H9 (cell line): ENCODE data around the gene ZFP36. TPM values are rescaled to one million over a fixed set of nuclear protein-coding genes. Genes with fewer than 3 reads are reported as not detected.
A peak's percentile ranks its signal among the peaks of the same experiment; 100 is the strongest.

Experiments used
- DNase-seq: peaks from one replicate; pipeline ENCODE4 v3.0.0-alpha.2; 2017
- H2AFZ ChIP-seq: one replicate; pipeline ENCODE4 v1.6.1; 2013; ENCODE audit warnings: mild to moderate bottlenecking, low read length, control low read depth, moderate library complexity
- H2AK5ac ChIP-seq: 2 replicates; pipeline ENCODE4 v1.6.1; 2013; ENCODE audit warnings: low read length, control low read depth, mixed read lengths; ENCODE audit not compliant: insufficient read length
- H2BK120ac ChIP-seq: one replicate; pipeline ENCODE4 v1.6.1; 2013; ENCODE audit warnings: low read depth, mild to moderate bottlenecking, low read length, control low read depth, inconsistent platforms; ENCODE audit not compliant: poor library complexity, severe bottlenecking
- H2BK12ac ChIP-seq: 2 replicates; pipeline ENCODE4 v1.6.1; 2013; ENCODE audit warnings: low read length, control low read depth, mixed read lengths, low read depth; ENCODE audit not compliant: insufficient read length
- H2BK15ac ChIP-seq: 2 replicates; pipeline ENCODE4 v1.6.1; 2013; ENCODE audit warnings: low read depth, low read length, control low read depth
- H2BK20ac ChIP-seq: one replicate; pipeline ENCODE4 v1.6.1; 2013; ENCODE audit warnings: low read depth, mild to moderate bottlenecking, low read length, control low read depth, inconsistent platforms; ENCODE audit not compliant: poor library complexity, severe bottlenecking
- H2BK5ac ChIP-seq: 2 replicates; pipeline ENCODE4 v1.6.1; 2013; ENCODE audit warnings: low read length, control low read depth, mixed read lengths; ENCODE audit not compliant: insufficient read length
- H3K14ac ChIP-seq: 2 replicates; pipeline ENCODE4 v1.6.1; 2013; ENCODE audit warnings: low read length, control low read depth; ENCODE audit not compliant: insufficient read depth
- H3K18ac ChIP-seq: 2 replicates; pipeline ENCODE4 v1.6.1; 2013; ENCODE audit warnings: low read depth, mild to moderate bottlenecking, mixed read lengths, low read length, control low read depth; ENCODE audit not compliant: insufficient read length
- H3K23ac ChIP-seq: 2 replicates; pipeline ENCODE4 v1.6.1; 2013; ENCODE audit warnings: low read length, control low read depth, mixed read lengths, low read depth; ENCODE audit not compliant: insufficient read length
- H3K23me2 ChIP-seq: 2 replicates; pipeline ENCODE4 v1.6.1; 2013; ENCODE audit warnings: low read depth, mild to moderate bottlenecking, mixed read lengths, low read length, control low read depth; ENCODE audit not compliant: insufficient read length, poor library complexity, severe bottlenecking
- H3K27ac ChIP-seq: 2 replicates; pipeline ENCODE4 v1.5.1; 2013; ENCODE audit warnings: low read length, control low read depth, mixed read lengths, low read depth; ENCODE audit not compliant: insufficient read length
- H3K27me3 ChIP-seq: 2 replicates; pipeline ENCODE4 v1.6.1; 2013; ENCODE audit warnings: low read length, control low read depth, inconsistent platforms; ENCODE audit not compliant: insufficient read depth
- H3K4ac ChIP-seq: 2 replicates; pipeline ENCODE4 v1.6.1; 2013; ENCODE audit warnings: low read depth, mild to moderate bottlenecking, control low read depth, inconsistent platforms, low read length, moderate library complexity
- H3K4me1 ChIP-seq: 2 replicates; pipeline ENCODE4 v1.6.1; 2013; ENCODE audit warnings: low read length, control low read depth, inconsistent platforms; ENCODE audit not compliant: insufficient read depth
- H3K4me2 ChIP-seq: 2 replicates; pipeline ENCODE4 v1.6.1; 2013; ENCODE audit warnings: low read length, control low read depth, mixed read lengths; ENCODE audit not compliant: insufficient read length, insufficient read depth
- H3K56ac ChIP-seq: 2 replicates; pipeline ENCODE4 v1.6.1; 2013; ENCODE audit warnings: low read depth, mild to moderate bottlenecking, mixed read lengths, low read length, control low read depth; ENCODE audit not compliant: insufficient read length
- H3K79me1 ChIP-seq: 2 replicates; pipeline ENCODE4 v1.6.1; 2013; ENCODE audit warnings: low read depth, mild to moderate bottlenecking, moderate library complexity, low read length, control low read depth, inconsistent platforms; ENCODE audit not compliant: insufficient read depth, poor library complexity, severe bottlenecking
- H3K79me2 ChIP-seq: 2 replicates; pipeline ENCODE4 v1.6.1; 2013; ENCODE audit warnings: low read length, control low read depth, inconsistent platforms; ENCODE audit not compliant: insufficient read depth
- H3K9ac ChIP-seq: 2 replicates; pipeline ENCODE4 v1.6.1; 2013; ENCODE audit warnings: low read length, control low read depth, mixed read lengths; ENCODE audit not compliant: insufficient read length; ENCODE audit errors: extremely low read depth
- H3K9me3 ChIP-seq: one replicate; pipeline ENCODE4 v1.6.1; 2013; ENCODE audit warnings: low read depth, low read length, inconsistent platforms; ENCODE audit not compliant: control insufficient read depth
- H3T11ph ChIP-seq: one replicate; pipeline ENCODE4 v1.6.1; 2013; ENCODE audit warnings: mild to moderate bottlenecking, low read length, control low read depth, inconsistent platforms
- H4K20me1 ChIP-seq: one replicate; pipeline ENCODE4 v1.6.1; 2013; ENCODE audit not compliant: control insufficient read depth, insufficient read length, insufficient read depth
- H4K5ac ChIP-seq: 2 replicates; pipeline ENCODE4 v1.6.1; 2013; ENCODE audit warnings: low read depth, mild to moderate bottlenecking, mixed read lengths, low read length, control low read depth; ENCODE audit not compliant: insufficient read length
- H4K8ac ChIP-seq: replicated peaks from 2 replicates; pipeline ENCODE4 v1.6.1; 2013; ENCODE audit warnings: low read length, control low read depth, mixed read lengths, low read depth; ENCODE audit not compliant: insufficient read length
- H4K91ac ChIP-seq: 2 replicates; pipeline ENCODE4 v1.6.1; 2013; ENCODE audit warnings: low read depth, mild to moderate bottlenecking, moderate library complexity, mixed read lengths, low read length, control low read depth; ENCODE audit not compliant: insufficient read length
- H3K27ac Mint-ChIP-seq, 3 experiments: 2 replicates in 2 of 3; 3 replicates in 1 of 3; pipeline ENCODE4 v1.8.0; 2020 to 2021; ENCODE audit warnings: mixed read lengths in 3 of 3, mild to moderate bottlenecking in 1 of 3, moderate library complexity in 1 of 3
- H3K27me3 Mint-ChIP-seq: 2 replicates; pipeline ENCODE4 v1.8.0; 2021; ENCODE audit warnings: low read depth, mild to moderate bottlenecking, moderate library complexity, mixed read lengths
- H3K36me3 Mint-ChIP-seq, 3 experiments: 2 replicates in 2 of 3; 3 replicates in 1 of 3; pipeline ENCODE4 v1.8.0; 2020 to 2021; ENCODE audit warnings: low read depth in 3 of 3, mixed read lengths in 3 of 3; ENCODE audit not compliant: insufficient read depth in 1 of 3
- H3K4me1 Mint-ChIP-seq, 2 experiments: 2 replicates each; pipeline ENCODE4 v1.8.0; 2020; ENCODE audit warnings: mixed read lengths in 2 of 2
- H3K4me3 Mint-ChIP-seq, 2 experiments: 2 replicates in 1 of 2; 3 replicates in 1 of 2; pipeline ENCODE4 v1.8.0; 2020 to 2021; ENCODE audit warnings: mild to moderate bottlenecking in 2 of 2, mixed read lengths in 2 of 2, moderate library complexity in 1 of 2
- H3K9me3 Mint-ChIP-seq, 2 experiments: 2 replicates in 1 of 2; 3 replicates in 1 of 2; pipeline ENCODE4 v1.8.0; 2020; ENCODE audit warnings: mild to moderate bottlenecking in 2 of 2, mixed read lengths in 2 of 2, moderate library complexity in 1 of 2
- CTCF ChIP-seq: fragments of 200-600 bp; sonication (generic); conservative IDR thresholded peaks from 3 replicates; pipeline ENCODE4 v1.8.0; 2021; ENCODE audit warnings: antibody characterized with exemption, mild to moderate bottlenecking
- WGBS: extraction: QIAGEN DNeasy Blood & Tissue Kit; methylation state at CpG from one replicate; pipeline ENCODE4 v1.1.7; 2013; ENCODE audit warnings: missing lambda C conversion rate, low lambda C conversion rate, mixed read lengths; ENCODE audit not compliant: insufficient read length; ENCODE audit errors: extremely low coverage; 5-methylcytosine and 5-hydroxymethylcytosine counted together
- total RNA-seq: library from RNA; stranded (reverse); gene quantifications from 2 replicates; pipeline ENCODE4 v1.2.1, GENCODE V29; 2021

ZFP36 gene
- total RNA-seq, 1 experiment from 2014 or later: 14.6 TPM

GRCh38 chr19:39362682-39363657, 43.7 kb upstream of the ZFP36 start:
- no peak overlapping the region for H3K23ac ChIP-seq
- no peaks in the 10 kb centered on the region for H3K9me3 Mint-ChIP-seq
- no peak overlapping the region for H4K5ac ChIP-seq
- H3K79me1 ChIP-seq: no peaks in the 10 kb centered on the region
- H2BK12ac ChIP-seq: no peak overlapping the region
- no peak overlapping the region for H3K14ac ChIP-seq
- DNase-seq: no peak
- H4K91ac ChIP-seq: no peak overlapping the region
- no peak overlapping the region for H2BK120ac ChIP-seq
- no peaks in the 10 kb centered on the region for H4K20me1 ChIP-seq
- no peak overlapping the region for H3K27ac ChIP-seq
- no peaks in the 10 kb centered on the region; the same call in none of the 2 replicates for H3K27me3 Mint-ChIP-seq
- H2BK5ac ChIP-seq: no peak overlapping the region
- no peak overlapping the region for H3K4me3 Mint-ChIP-seq
- no peak overlapping the region for H4K8ac ChIP-seq
- no peak overlapping the region for H3K18ac ChIP-seq
- no peak overlapping the region for H2AK5ac ChIP-seq
- H2AFZ ChIP-seq: no peak overlapping the region
- H2BK15ac ChIP-seq: no peak overlapping the region
- no peak overlapping the region for H3K4ac ChIP-seq
- no peak overlapping the region for H3K4me2 ChIP-seq
- no peak overlapping the region for H3T11ph ChIP-seq
- H3K4me1 Mint-ChIP-seq: no peaks in the 10 kb centered on the region
- no peaks in the 10 kb centered on the region for H3K9me3 ChIP-seq
- H2BK20ac ChIP-seq: no peak overlapping the region
- no peaks in the 10 kb centered on the region for H3K23me2 ChIP-seq
- no peaks in the 10 kb centered on the region for H3K4me1 ChIP-seq
- no peaks in the 10 kb centered on the region for H3K79me2 ChIP-seq
- H3K27me3 ChIP-seq: no peaks in the 10 kb centered on the region
- H3K9ac ChIP-seq: no peak overlapping the region
- H3K56ac ChIP-seq: no peak overlapping the region
- WGBS: no CpG with 5 or more reads among the region's 6 CpGs
- no peak for TF ChIP-seq CTCF
- H3K27ac Mint-ChIP-seq: peak overlapping the region in 1 of 3 experiments; percentile 41; a peak in 1 of 7 replicates
- peaks cover 26 to 75% (median 54%) of the 10 kb centered on the region in 3 experiments for H3K36me3 Mint-ChIP-seq
